ENCODE results near the gene MRPL22. TPM values are rescaled to one million over a fixed set of nuclear protein-coding genes. Genes with fewer than 3 reads are reported as not detected.
A peak's percentile ranks its signal among the peaks of the same experiment; 100 is the strongest.
"Not testable (repeated sequence)": the region's sequence is repeated elsewhere in the genome, so short reads cannot be mapped to it uniquely, and the experiment has no call there.

Gene MRPL22
- total RNA-seq, 1 experiment from 2014 or later: 123 TPM

GRCh38 chr5:155004138-155004744 is 63.4 kb downstream of the MRPL22 start:
- peak; percentile 37 for TF ChIP-seq CTCF (IDR thresholded peaks at IDR 0.05; ENCODE audit: unreplicated experiment)
- H3K9me3 Mint-ChIP-seq (ENCODE audit: unreplicated experiment): no peaks in the 10 kb centered on the region
- CTCF ChIA-PET: interaction anchor here (0.6 to 4.9 kb wide), 20 partner anchors 9 to 972 kb away, joined by 3 to 33 read pairs (median 4); partner anchors contain the start of gene KIF4B
- peaks cover 9% of the 10 kb centered on the region for H3K4me1 Mint-ChIP-seq (ENCODE audit: insufficient read depth, unreplicated experiment)
- POLR2A ChIA-PET: interaction anchor here (0.7 kb wide), 1 partner anchor 18 kb away, joined by 3 read pairs; no protein-coding TSS in a partner anchor
- BruUV-seq (replicated peaks): no TSS peak
- intact Hi-C loops (cut with micrococcal nuclease): loop anchor here (1.0 kb wide), 5 partner anchors 32 to 362 kb away; no protein-coding TSS in a partner anchor
- H3K27ac Mint-ChIP-seq (ENCODE audit: low read depth, unreplicated experiment): no peak overlapping the region
- no peaks in the 10 kb centered on the region for H3K36me3 Mint-ChIP-seq (ENCODE audit: insufficient read depth, unreplicated experiment)
- peak; percentile 61 for DNase-seq (ENCODE audit: unreplicated experiment)
- H3K27me3 Mint-ChIP-seq (ENCODE audit: insufficient read depth, unreplicated experiment): no peaks in the 10 kb centered on the region
- no peak overlapping the region for H3K4me3 Mint-ChIP-seq (ENCODE audit: unreplicated experiment)

GRCh38 chr5:155006265-155006664 is 65.4 kb downstream of the MRPL22 start:
- CTCF ChIA-PET: interaction anchor here (0.7 kb wide), 1 partner anchor 38 kb away, joined by 4 read pairs; no protein-coding TSS in a partner anchor
- POLR2A ChIA-PET; H3K27ac Mint-ChIP-seq (ENCODE audit: low read depth, unreplicated experiment); BruUV-seq (replicated peaks); H3K4me3 Mint-ChIP-seq (ENCODE audit: unreplicated experiment); H3K9me3 Mint-ChIP-seq (ENCODE audit: unreplicated experiment); H3K27me3 Mint-ChIP-seq (ENCODE audit: insufficient read depth, unreplicated experiment); H3K4me1 Mint-ChIP-seq (ENCODE audit: insufficient read depth, unreplicated experiment); H3K36me3 Mint-ChIP-seq (ENCODE audit: insufficient read depth, unreplicated experiment); intact Hi-C loops (cut with micrococcal nuclease); DNase-seq (ENCODE audit: unreplicated experiment): not testable (repeated sequence)

- Mint-ChIP-seq H3K27ac (ENCODE audit: low read depth, unreplicated experiment) (no peak overlapping the region), H3K4me3 (ENCODE audit: unreplicated experiment) (no peak overlapping the region), H3K9me3 (ENCODE audit: unreplicated experiment) (no peaks in the 10 kb centered on the region), H3K27me3 (ENCODE audit: insufficient read depth, unreplicated experiment) (no peaks in the 10 kb centered on the region), H3K36me3 (ENCODE audit: insufficient read depth, unreplicated experiment) (no peaks in the 10 kb centered on the region), H3K4me1 (ENCODE audit: insufficient read depth, unreplicated experiment) (peaks cover 5% of the 10 kb centered on the region)
- ChIA-PET CTCF (no interaction called here), POLR2A (no interaction called here)
- intact Hi-C loops (cut with micrococcal nuclease): no loop called here
- DNase-seq (ENCODE audit: unreplicated experiment): no peak
- no peak for TF ChIP-seq CTCF (IDR thresholded peaks at IDR 0.05; ENCODE audit: unreplicated experiment)
- BruUV-seq (replicated peaks): no TSS peak
Observed at GRCh38 chr5:155008669-155009068, 67.8 kb downstream of the MRPL22 start.

GRCh38 chr5:155010881-155011280 is 70.0 kb downstream of the MRPL22 start:
- no peaks in the 10 kb centered on the region for H3K36me3 Mint-ChIP-seq (ENCODE audit: insufficient read depth, unreplicated experiment)
- intact Hi-C loops (cut with micrococcal nuclease): no loop called here
- CTCF ChIA-PET: interaction anchor here (0.7 kb wide), 1 partner anchor 610 kb away, joined by 6 read pairs; no protein-coding TSS in a partner anchor
- no peak for TF ChIP-seq CTCF (IDR thresholded peaks at IDR 0.05; ENCODE audit: unreplicated experiment)
- DNase-seq (ENCODE audit: unreplicated experiment): no peak
- H3K27me3 Mint-ChIP-seq (ENCODE audit: insufficient read depth, unreplicated experiment): peaks cover 15% of the 10 kb centered on the region
- peaks cover 8% of the 10 kb centered on the region for H3K9me3 Mint-ChIP-seq (ENCODE audit: unreplicated experiment)
- BruUV-seq (replicated peaks): no TSS peak
- H3K4me3 Mint-ChIP-seq (ENCODE audit: unreplicated experiment): no peak overlapping the region
- POLR2A ChIA-PET: no interaction called here
- no peak overlapping the region for H3K27ac Mint-ChIP-seq (ENCODE audit: low read depth, unreplicated experiment)
- peaks cover 5% of the 10 kb centered on the region for H3K4me1 Mint-ChIP-seq (ENCODE audit: insufficient read depth, unreplicated experiment)

Data from MCF 10A (cell line).